NCI-H748 (cell line): ENCODE data around the gene KHDC1L.
"Not testable (repeated sequence)": the region's sequence is repeated elsewhere in the genome, so short reads cannot be mapped to it uniquely, and the experiment has no call there.

Experiments used
- DNase-seq: peaks from one replicate; lab custom pipeline; 2025; ENCODE audit not compliant: unreplicated experiment; lab: John Stamatoyannopoulos, UW

Gene KHDC1L

GRCh38 chr6:73225396-73225795 is at the start of gene KHDC1L:
Gene KHDC1L, minus strand, starts transcription at chr6:73225496. Its CDS starts 88 bp downstream, at chr6:73225408.
- no peak for DNase-seq

GRCh38 chr6:73269296-73269695 is 44.0 kb upstream of the KHDC1L start:
- not testable (repeated sequence) for DNase-seq

GRCh38 chr6:73268896-73269295 is 43.6 kb upstream of the KHDC1L start:
- not testable (repeated sequence) for DNase-seq

- no peak for DNase-seq
Observed at GRCh38 chr6:73264446-73264845, 39.1 kb upstream of the KHDC1L start.

- peak; percentile 38 for DNase-seq
Observed at GRCh38 chr6:73263570-73263909, 38.2 kb upstream of the KHDC1L start.

- peak; percentile 89 for DNase-seq
Observed at GRCh38 chr6:73262671-73263569, 37.6 kb upstream of the KHDC1L start, which contains the start of gene KHDC1. Gene KHDC1, minus strand, starts transcription at chr6:73263196. Its CDS starts 20,679 bp downstream, at chr6:73242517.

- DNase-seq, result no peak
Observed at GRCh38 chr6:73258721-73259120, 33.4 kb upstream of the KHDC1L start.

- not testable (repeated sequence) for DNase-seq
Observed at GRCh38 chr6:73254323-73254722, 29.0 kb upstream of the KHDC1L start.

GRCh38 chr6:73252703-73253102 is 27.4 kb upstream of the KHDC1L start:
- no peak for DNase-seq

GRCh38 chr6:73250016-73250415 is 24.7 kb upstream of the KHDC1L start:
- DNase-seq, result no peak

GRCh38 chr6:73248192-73248903 is 23.1 kb upstream of the KHDC1L start:
- no peak for DNase-seq

GRCh38 chr6:73242001-73242400 is 16.7 kb upstream of the KHDC1L start:
- no peak for DNase-seq

GRCh38 chr6:73240730-73241129 is 15.4 kb upstream of the KHDC1L start:
- no peak for DNase-seq

- no peak for DNase-seq
Observed at GRCh38 chr6:73236144-73236750, 11.0 kb upstream of the KHDC1L start.

- no peak for DNase-seq
Observed at GRCh38 chr6:73234733-73235132, 9.4 kb upstream of the KHDC1L start.

GRCh38 chr6:73233971-73234370 is 8.7 kb upstream of the KHDC1L start:
- not testable (repeated sequence) for DNase-seq

GRCh38 chr6:73233048-73233447 is 7.8 kb upstream of the KHDC1L start:
- DNase-seq, result no peak

- no peak for DNase-seq
Observed at GRCh38 chr6:73231986-73232391, 6.7 kb upstream of the KHDC1L start.

GRCh38 chr6:73227606-73228255 is 2.4 kb upstream of the KHDC1L start:
- DNase-seq, result no peak

GRCh38 chr6:73216859-73217258 is 8.4 kb downstream of the KHDC1L start:
- no peak for DNase-seq

- no peak for DNase-seq
Observed at GRCh38 chr6:73209117-73209516, 16.2 kb downstream of the KHDC1L start.
